DOHH2 (cell line): Measurements from ENCODE around the gene NPRL2.

Experiments
- CTCF ChIP-seq: fragments of 200-600 bp; sonication (generic); IDR thresholded peaks from one replicate; pipeline ENCODE4 v1.5.1; 2014; ENCODE audit warnings: antibody characterized with exemption, mild to moderate bottlenecking, low read depth, low read length; ENCODE audit not compliant: poor library complexity, severe bottlenecking
- EZH2phosphoT487 ChIP-seq: fragments of 200-600 bp; sonication (generic); IDR thresholded peaks from 2 replicates; pipeline ENCODE4 v1.6.1; 2017; ENCODE audit warnings: borderline replicate concordance, mild to moderate bottlenecking, antibody characterized with exemption, low read length, moderate library complexity, mixed read lengths

- TF ChIP-seq CTCF = no peak
- no peak for TF ChIP-seq EZH2phosphoT487
Measured at GRCh38 chr3:50351323-50351697, 735 bp upstream of the NPRL2 start.
